KMS-11 (cell line): ENCODE data around the gene TCF4.

Experiments
- H2AFZ ChIP-seq: fragments of 200-600 bp; sonication (generic); 2 replicates; pipeline ENCODE4 v1.6.1; 2016; ENCODE audit warnings: antibody characterized with exemption, mixed run types, low read depth
- H3K27ac ChIP-seq: fragments of 200-600 bp; sonication (generic); 2 replicates; pipeline ENCODE4 v1.6.1; 2016; ENCODE audit warnings: mild to moderate bottlenecking, mixed run types
- H3K27me3 ChIP-seq: fragments of 200-600 bp; sonication (generic); 2 replicates; pipeline ENCODE4 v1.6.1; 2017; ENCODE audit warnings: mild to moderate bottlenecking, low read depth, mixed run types, moderate library complexity; ENCODE audit not compliant: insufficient read depth
- H3K36me3 ChIP-seq: fragments of 200-600 bp; sonication (generic); 2 replicates; pipeline ENCODE4 v1.6.1; 2017; ENCODE audit warnings: mild to moderate bottlenecking, mixed run types; ENCODE audit not compliant: insufficient read depth
- H3K4me1 ChIP-seq: fragments of 200-600 bp; sonication (generic); 2 replicates; pipeline ENCODE4 v1.6.1; 2016; ENCODE audit warnings: mild to moderate bottlenecking, low read depth, mixed run types; ENCODE audit not compliant: poor library complexity, severe bottlenecking
- H3K4me2 ChIP-seq: fragments of 200-600 bp; sonication (generic); 2 replicates; pipeline ENCODE4 v1.7.0; 2016; ENCODE audit warnings: mild to moderate bottlenecking, mixed run types
- H3K4me3 ChIP-seq: fragments of 200-600 bp; sonication (generic); IDR thresholded peaks from 2 replicates; pipeline ENCODE4 v1.6.1; 2017; ENCODE audit warnings: low read depth, low read length, mixed read lengths; ENCODE audit not compliant: insufficient read depth
- H3K79me2 ChIP-seq: fragments of 200-600 bp; sonication (generic); 2 replicates; pipeline ENCODE4 v1.6.1; 2016; ENCODE audit warnings: low read depth, mixed run types; ENCODE audit not compliant: insufficient read depth
- H3K9ac ChIP-seq: fragments of 200-600 bp; sonication (generic); 2 replicates; pipeline ENCODE4 v1.6.1; 2016; ENCODE audit warnings: mild to moderate bottlenecking, mixed run types
- H4K20me1 ChIP-seq: fragments of 200-600 bp; sonication (generic); 2 replicates; pipeline ENCODE4 v1.6.1; 2016; ENCODE audit warnings: mild to moderate bottlenecking, mixed run types; ENCODE audit not compliant: insufficient read depth
- CTCF ChIP-seq: fragments of 200-600 bp; sonication (generic); conservative IDR thresholded peaks from 2 replicates; pipeline ENCODE4 v1.6.1; 2017; ENCODE audit warnings: low read depth, mild to moderate bottlenecking, antibody characterized with exemption, low read length, moderate library complexity, mixed read lengths

TCF4 gene

GRCh38 chr18:55284614-55285013, 303.4 kb downstream of the TCF4 start:
- Histone ChIP-seq H3K9ac (no peak overlapping the region), H3K79me2 (peaks cover 88% of the 10 kb centered on the region), H3K4me2 (no peak overlapping the region), H3K36me3 (no peaks in the 10 kb centered on the region), H4K20me1 (peaks cover 10% of the 10 kb centered on the region; the same call in 1 of the 2 replicates), H3K27ac (no peak overlapping the region), H2AFZ (no peak overlapping the region), H3K27me3 (no peaks in the 10 kb centered on the region), H3K4me3 (no peak overlapping the region), H3K4me1 (peaks cover 82% of the 10 kb centered on the region)
- no peak for TF ChIP-seq CTCF

GRCh38 chr18:55283309-55283708, 304.7 kb downstream of the TCF4 start:
- H3K9ac ChIP-seq: no peak overlapping the region
- no peak overlapping the region for H3K4me2 ChIP-seq
- H4K20me1 ChIP-seq: peaks cover 10% of the 10 kb centered on the region; the same call in 1 of the 2 replicates
- TF ChIP-seq CTCF: no peak
- peaks cover 92% of the 10 kb centered on the region for H3K4me1 ChIP-seq
- H3K27me3 ChIP-seq: no peaks in the 10 kb centered on the region
- H3K36me3 ChIP-seq: no peaks in the 10 kb centered on the region
- H3K79me2 ChIP-seq: peaks cover 85% of the 10 kb centered on the region
- H3K27ac ChIP-seq: no peak overlapping the region
- no peak overlapping the region for H3K4me3 ChIP-seq
- no peak overlapping the region for H2AFZ ChIP-seq

DNA sequence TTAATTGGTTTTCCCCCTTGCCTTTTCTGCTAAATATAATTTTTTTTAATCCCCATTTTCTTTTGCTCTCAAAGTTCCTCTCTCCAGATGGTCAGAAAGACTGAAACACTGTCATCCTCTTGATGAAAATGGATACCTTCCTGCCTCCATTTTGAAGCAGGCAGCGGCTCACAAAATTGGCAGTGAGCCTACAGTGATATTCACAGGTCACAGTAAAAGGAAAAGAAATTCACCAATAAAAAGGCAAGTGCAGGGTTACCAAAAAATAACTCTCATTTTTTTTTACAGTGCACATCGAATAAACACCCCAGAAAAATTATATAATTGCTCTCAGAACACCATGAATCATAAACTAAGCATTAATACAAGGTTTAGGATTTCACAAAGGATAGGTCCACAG, 307.5 kb downstream of the TCF4 start:
- no peaks in the 10 kb centered on the region for H3K27me3 ChIP-seq
- H2AFZ ChIP-seq: no peak overlapping the region
- no peak for TF ChIP-seq CTCF
- peaks cover 83% of the 10 kb centered on the region for H3K79me2 ChIP-seq
- H3K27ac ChIP-seq: peak overlapping the region; percentile 71
- H3K9ac ChIP-seq: peak overlapping the region; percentile 35; the same call in 1 of the 2 replicates
- H4K20me1 ChIP-seq: no peaks in the 10 kb centered on the region
- H3K4me1 ChIP-seq: peaks cover 94% of the 10 kb centered on the region
- H3K36me3 ChIP-seq: no peaks in the 10 kb centered on the region
- H3K4me3 ChIP-seq: no peak overlapping the region
- H3K4me2 ChIP-seq: peak overlapping the region; percentile 88

- Histone ChIP-seq H3K27ac (no peak overlapping the region), H3K79me2 (peaks cover 85% of the 10 kb centered on the region), H3K4me3 (no peak overlapping the region), H3K36me3 (peaks cover 23% of the 10 kb centered on the region; the same call in 1 of the 2 replicates), H2AFZ (no peak overlapping the region), H3K4me1 (peaks cover 100% of the 10 kb centered on the region), H3K27me3 (no peaks in the 10 kb centered on the region), H3K4me2 (peak overlapping the region; percentile 4; the same call in 1 of the 2 replicates), H3K9ac (no peak overlapping the region), H4K20me1 (no peaks in the 10 kb centered on the region)
- peak; percentile 63 for TF ChIP-seq CTCF
Observed at GRCh38 chr18:55275039-55275901, 312.7 kb downstream of the TCF4 start.
